GM04503 (cell line): ENCODE results near the gene ATXN1.
A peak's percentile ranks its signal among the peaks of the same experiment; 100 is the strongest.

Source experiments
- DNase-seq: peaks from one replicate; pipeline ENCODE4 v3.0.0-alpha.2; 2012; ENCODE audit warnings: low read depth

The ATXN1 gene

GRCh38 chr6:16331384-16332174 lies 429.7 kb downstream of the ATXN1 start:
- no peak for DNase-seq

DNA sequence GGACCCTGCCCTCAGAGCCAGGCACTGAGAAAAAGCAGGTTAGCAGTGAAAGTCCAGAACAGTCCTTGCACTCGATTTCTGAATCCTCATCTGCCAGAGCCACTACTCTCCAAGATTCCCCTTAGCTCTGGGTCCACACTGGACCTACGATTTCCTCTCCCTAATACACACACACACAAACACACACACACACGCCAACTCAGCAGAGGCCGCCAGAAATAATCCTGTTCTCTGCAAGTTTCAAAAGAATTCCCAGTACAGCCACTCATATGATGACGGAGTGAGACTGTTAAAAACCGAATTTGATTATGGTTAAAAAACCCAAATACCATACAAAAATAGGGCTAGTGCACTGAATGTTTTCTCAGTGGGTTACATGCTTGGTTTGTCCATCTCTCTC lies 432.0 kb downstream of the ATXN1 start:
- DNase-seq: no peak

- DNase-seq: no peak
Observed at GRCh38 chr6:16327777-16328325, 433.4 kb downstream of the ATXN1 start.

GRCh38 chr6:16326971-16327776 lies 434.1 kb downstream of the ATXN1 start:
- no peak for DNase-seq

GRCh38 chr6:16326531-16326930 lies 434.7 kb downstream of the ATXN1 start:
- DNase-seq: no peak

- no peak for DNase-seq
Observed at GRCh38 chr6:16324606-16325225, 436.5 kb downstream of the ATXN1 start.

- no peak for DNase-seq
Observed at GRCh38 chr6:16324184-16324583, 437.1 kb downstream of the ATXN1 start.

GRCh38 chr6:16322666-16323312 lies 438.5 kb downstream of the ATXN1 start:
- peak; percentile 70 for DNase-seq

DNA sequence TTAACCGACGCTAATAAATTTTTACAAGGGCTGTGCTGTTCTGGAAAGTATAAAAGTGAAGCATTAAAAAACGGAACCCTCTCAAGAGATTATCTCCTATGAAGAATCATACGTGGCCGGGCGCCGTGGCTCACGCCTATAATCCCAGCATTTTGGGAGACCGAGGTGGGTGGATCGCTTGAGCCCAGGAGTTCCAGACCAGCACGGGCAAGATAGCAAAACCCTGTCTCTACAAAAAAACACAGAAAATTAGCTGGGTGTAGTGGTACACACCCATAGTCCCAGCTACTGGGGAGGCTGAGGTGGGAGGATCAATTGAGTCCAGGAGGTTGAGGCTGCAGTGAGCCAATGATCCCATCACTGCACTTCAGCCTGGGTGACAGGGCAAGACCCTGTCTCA lies 439.4 kb downstream of the ATXN1 start:
- DNase-seq: no peak

DNA sequence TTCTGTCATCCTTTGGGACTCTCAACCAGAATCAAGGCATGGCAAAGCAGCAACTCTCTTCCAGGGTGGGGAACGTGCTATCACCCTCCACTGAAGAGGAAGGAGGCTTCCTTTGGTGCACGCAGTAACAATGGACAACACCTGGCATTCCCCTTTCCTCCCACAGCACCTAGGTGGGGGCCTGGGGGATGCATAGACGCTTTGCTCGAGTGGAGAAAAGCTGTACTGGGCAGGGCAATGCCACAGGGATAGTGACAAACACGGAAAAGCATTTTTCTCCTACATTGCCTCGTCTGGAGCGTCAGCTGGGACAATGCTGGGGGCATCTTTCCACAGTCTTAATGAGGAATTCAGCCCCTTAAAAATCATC lies 439.9 kb downstream of the ATXN1 start:
- no peak for DNase-seq

- peak; percentile 70 for DNase-seq
Observed at GRCh38 chr6:16320533-16321340, 440.5 kb downstream of the ATXN1 start.

- peak; percentile 90 for DNase-seq
Observed at GRCh38 chr6:16319813-16320532, 441.3 kb downstream of the ATXN1 start.

- DNase-seq: no peak
Observed at GRCh38 chr6:16318953-16319720, 442.1 kb downstream of the ATXN1 start.

DNA sequence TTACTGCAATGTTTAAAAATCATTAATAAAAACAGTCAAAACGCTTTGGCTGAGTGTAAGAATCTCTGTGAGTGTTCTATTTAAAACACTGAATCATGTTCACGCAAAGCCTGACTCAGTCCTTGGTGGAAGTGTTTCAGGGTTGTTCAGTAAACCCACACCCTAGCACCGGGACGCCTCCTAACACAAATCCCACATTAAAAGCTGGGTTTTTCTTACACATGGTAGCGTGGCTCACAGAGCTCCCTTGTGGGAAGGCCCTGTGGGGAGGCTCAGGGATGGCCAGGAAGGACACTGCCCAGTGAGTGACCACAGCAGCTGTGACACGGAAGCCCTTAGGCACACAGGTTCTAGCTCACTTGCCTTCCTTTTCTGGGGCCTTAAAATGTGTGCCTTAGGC lies 442.7 kb downstream of the ATXN1 start:
- peak; percentile 80 for DNase-seq

GRCh38 chr6:16316741-16317251 lies 444.5 kb downstream of the ATXN1 start:
- no peak for DNase-seq

DNA sequence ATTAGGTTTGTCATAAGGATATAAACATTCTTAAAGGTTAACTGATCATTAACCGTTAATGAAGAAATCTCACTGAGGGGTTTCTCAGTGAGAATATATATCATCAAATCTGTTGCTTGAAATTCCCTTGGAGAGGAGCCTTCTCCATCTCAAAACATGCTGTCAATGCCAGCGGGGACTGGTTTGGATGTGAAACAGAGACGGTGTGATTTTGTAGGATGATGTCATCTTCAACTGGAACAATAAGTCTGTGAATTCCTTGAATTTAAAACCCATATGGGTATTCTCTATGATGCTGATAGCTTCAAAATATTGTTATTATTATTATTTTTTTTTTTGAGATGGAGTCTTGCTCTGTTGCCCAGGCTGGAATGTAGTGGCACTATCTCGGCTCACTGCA lies 447.0 kb downstream of the ATXN1 start:
- DNase-seq: no peak

DNA sequence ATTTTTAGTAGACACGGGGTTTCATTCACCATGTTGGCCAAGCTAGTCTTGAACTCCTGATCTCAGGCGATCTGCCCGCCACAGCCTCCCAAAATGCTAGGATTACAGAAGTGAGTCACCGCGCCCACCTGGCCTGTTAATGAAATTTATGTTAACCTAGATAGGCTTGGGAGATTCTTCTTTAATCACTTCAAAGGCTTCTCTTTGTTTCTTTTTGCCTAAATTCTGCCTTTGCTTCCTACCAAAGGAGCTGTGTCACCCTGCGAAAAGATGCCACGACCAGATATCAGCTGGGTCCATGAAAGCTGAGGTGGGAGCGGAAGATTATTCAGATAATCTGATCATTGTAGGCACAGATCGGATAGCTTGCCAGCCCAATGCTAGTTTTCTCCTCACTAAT lies 447.5 kb downstream of the ATXN1 start:
- DNase-seq: no peak

DNA sequence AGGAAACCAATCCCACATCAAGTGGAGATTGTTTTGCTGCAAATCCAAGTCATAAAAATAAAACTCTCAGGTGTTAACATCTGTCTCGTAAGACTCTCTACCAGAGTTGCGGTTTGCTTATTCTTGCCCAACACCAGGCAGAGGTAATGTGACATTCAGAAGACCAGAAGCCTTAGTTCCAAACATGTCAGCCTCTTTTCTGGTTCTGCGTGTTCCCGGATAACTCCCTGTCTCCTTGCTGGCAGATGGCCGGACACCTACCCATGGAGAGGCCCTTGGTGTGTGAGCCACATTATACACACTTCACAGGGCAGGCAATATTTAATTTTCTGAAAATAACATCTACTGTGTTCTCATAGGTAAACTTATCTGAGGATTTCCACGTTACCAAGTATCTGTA lies 449.5 kb downstream of the ATXN1 start:
- DNase-seq: no peak

DNA sequence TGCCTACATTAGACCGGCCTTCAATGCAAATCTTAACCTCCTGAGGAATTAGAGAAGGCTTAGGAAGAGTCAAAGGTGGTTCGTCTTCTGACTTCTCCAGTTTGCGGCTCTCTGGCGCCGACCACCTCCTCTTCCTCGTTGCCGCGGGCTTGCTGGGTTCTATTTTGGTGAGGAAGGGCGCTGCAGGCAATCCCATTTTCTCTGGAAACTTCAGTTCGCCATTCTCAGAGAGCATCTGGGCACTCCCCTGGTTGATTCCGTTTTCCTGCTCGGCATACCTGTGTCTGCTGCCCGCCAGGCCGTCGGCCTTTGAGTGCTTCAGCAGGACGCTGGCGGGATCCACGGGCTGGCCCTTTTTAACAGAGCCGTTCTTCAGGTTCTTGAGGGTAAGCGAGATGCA lies 454.9 kb downstream of the ATXN1 start:
- no peak for DNase-seq

- no peak for DNase-seq
Observed at GRCh38 chr6:16305788-16306187, 455.5 kb downstream of the ATXN1 start.
